Skeletal muscle satellite cell (primary cell): ENCODE data around the gene ZSWIM6.
A peak's percentile ranks its signal among the peaks of the same experiment; 100 is the strongest.

Experiments
- H3K27me3 ChIP-seq: 2 replicates; pipeline ENCODE4 v1.7.0; 2013; ENCODE audit warnings: low read length; ENCODE audit not compliant: control insufficient read depth, insufficient read depth
- H3K36me3 ChIP-seq: 2 replicates; pipeline ENCODE4 v1.7.0; 2013; ENCODE audit warnings: mild to moderate bottlenecking, control low read depth, low read length; ENCODE audit not compliant: insufficient read depth
- H3K4me1 ChIP-seq: 2 replicates; pipeline ENCODE4 v1.7.0; 2013; ENCODE audit warnings: low read length; ENCODE audit not compliant: control insufficient read depth, insufficient read depth
- H3K4me2 ChIP-seq: 2 replicates; pipeline ENCODE4 v1.7.0; 2013; ENCODE audit warnings: mild to moderate bottlenecking, low read length
- H3K4me3 ChIP-seq: 2 replicates; pipeline ENCODE4 v1.7.0; 2013; ENCODE audit warnings: low read length
- H3K9ac ChIP-seq: 2 replicates; pipeline ENCODE4 v1.7.0; 2013; ENCODE audit warnings: mild to moderate bottlenecking, low read depth, low read length, moderate library complexity
- H3K9me3 ChIP-seq: replicated peaks from 2 replicates; pipeline ENCODE4 v1.7.0; 2013; ENCODE audit warnings: mild to moderate bottlenecking, control low read depth, low read length

ZSWIM6 gene

GRCh38 chr5:61327760-61328753 is 4.0 kb upstream of the ZSWIM6 start:
- Histone ChIP-seq H3K9ac (peak overlapping the region; percentile 95), H3K9me3 (no peaks in the 10 kb centered on the region), H3K27me3 (no peaks in the 10 kb centered on the region), H3K4me1 (peaks cover 48% of the 10 kb centered on the region), H3K36me3 (no peaks in the 10 kb centered on the region), H3K4me2 (peak overlapping the region; percentile 94), H3K4me3 (no peak overlapping the region)

- H3K9me3 ChIP-seq: no peaks in the 10 kb centered on the region
- peak overlapping the region; percentile 94 for H3K4me2 ChIP-seq
- peak overlapping the region; percentile 87 for H3K4me3 ChIP-seq
- H3K9ac ChIP-seq: peak overlapping the region; percentile 95
- no peaks in the 10 kb centered on the region for H3K36me3 ChIP-seq
- H3K4me1 ChIP-seq: peaks cover 40% of the 10 kb centered on the region
- no peaks in the 10 kb centered on the region for H3K27me3 ChIP-seq
Observed at GRCh38 chr5:61328791-61329549, 3.1 kb upstream of the ZSWIM6 start.

GRCh38 chr5:61329550-61330128 is 2.4 kb upstream of the ZSWIM6 start:
- Histone ChIP-seq H3K9ac (peak overlapping the region; percentile 95), H3K4me2 (peak overlapping the region; percentile 94)

GRCh38 chr5:61330341-61330844 is 1.7 kb upstream of the ZSWIM6 start:
- Histone ChIP-seq H3K9me3 (no peaks in the 10 kb centered on the region), H3K27me3 (no peaks in the 10 kb centered on the region), H3K4me3 (peak overlapping the region; percentile 87), H3K4me2 (peak overlapping the region; percentile 94), H3K9ac (peak overlapping the region; percentile 95), H3K4me1 (peaks cover 40% of the 10 kb centered on the region), H3K36me3 (no peaks in the 10 kb centered on the region)

More at GRCh38 chr5:61329550-61330128, 2.4 kb upstream of the ZSWIM6 start:
- Histone ChIP-seq H3K27me3 (no peaks in the 10 kb centered on the region), H3K9me3 (no peaks in the 10 kb centered on the region), H3K36me3 (no peaks in the 10 kb centered on the region), H3K4me3 (peak overlapping the region; percentile 87), H3K4me1 (peaks cover 40% of the 10 kb centered on the region)

- peak overlapping the region; percentile 94 for H3K4me2 ChIP-seq
- peaks cover 40% of the 10 kb centered on the region for H3K4me1 ChIP-seq
- no peaks in the 10 kb centered on the region for H3K27me3 ChIP-seq
- peak overlapping the region; percentile 95 for H3K9ac ChIP-seq
- H3K36me3 ChIP-seq: no peaks in the 10 kb centered on the region
- no peaks in the 10 kb centered on the region for H3K9me3 ChIP-seq
- peak overlapping the region; percentile 87 for H3K4me3 ChIP-seq
Observed at GRCh38 chr5:61330845-61331406, 1.1 kb upstream of the ZSWIM6 start.

- Histone ChIP-seq H3K4me3 (peak overlapping the region; percentile 81), H3K4me1 (peaks cover 31% of the 10 kb centered on the region), H3K27me3 (no peaks in the 10 kb centered on the region), H3K4me2 (peak overlapping the region; percentile 59), H3K9me3 (no peaks in the 10 kb centered on the region), H3K9ac (peak overlapping the region; percentile 79), H3K36me3 (peaks cover 4% of the 10 kb centered on the region)
Observed at GRCh38 chr5:61332358-61332749, 296 bp downstream of the ZSWIM6 start.

GRCh38 chr5:61332851-61333320 is 828 bp downstream of the ZSWIM6 start:
- H3K4me3 ChIP-seq: peak overlapping the region; percentile 92
- H3K27me3 ChIP-seq: no peaks in the 10 kb centered on the region
- H3K4me2 ChIP-seq: peak overlapping the region; percentile 84
- H3K4me1 ChIP-seq: peaks cover 26% of the 10 kb centered on the region
- peak overlapping the region; percentile 94 for H3K9ac ChIP-seq
- peaks cover 4% of the 10 kb centered on the region for H3K36me3 ChIP-seq
- H3K9me3 ChIP-seq: no peaks in the 10 kb centered on the region

- peak overlapping the region; percentile 92 for H3K4me3 ChIP-seq
- peaks cover 4% of the 10 kb centered on the region for H3K36me3 ChIP-seq
- H3K27me3 ChIP-seq: no peaks in the 10 kb centered on the region
- peak overlapping the region; percentile 94 for H3K9ac ChIP-seq
- peaks cover 20% of the 10 kb centered on the region for H3K4me1 ChIP-seq
- H3K9me3 ChIP-seq: no peaks in the 10 kb centered on the region
- H3K4me2 ChIP-seq: peak overlapping the region; percentile 84
Observed at GRCh38 chr5:61333321-61333953, 1.4 kb downstream of the ZSWIM6 start.

- Histone ChIP-seq H3K4me3 (peak overlapping the region; percentile 92), H3K4me1 (peaks cover 13% of the 10 kb centered on the region), H3K9me3 (no peaks in the 10 kb centered on the region), H3K9ac (peak overlapping the region; percentile 94), H3K36me3 (peaks cover 4% of the 10 kb centered on the region), H3K4me2 (peak overlapping the region; percentile 84), H3K27me3 (no peaks in the 10 kb centered on the region)
Observed at GRCh38 chr5:61333954-61334867, 2.2 kb downstream of the ZSWIM6 start.
